GM23248 (cell line): ENCODE measurements around the gene IFT88. TPM values are rescaled to one million over a fixed set of nuclear protein-coding genes. Genes with fewer than 3 reads are reported as not detected.
"Not testable (repeated sequence)": the region's sequence is repeated elsewhere in the genome, so short reads cannot be mapped to it uniquely, and the experiment has no call there.

Experiments used
- DNase-seq: peaks from one replicate; pipeline ENCODE4 v3.0.0-alpha.2; 2015
- H2AFZ ChIP-seq: fragments of 200-600 bp; sonication (generic); 2 replicates; pipeline ENCODE4 v1.6.1; 2016; ENCODE audit warnings: antibody characterized with exemption
- H3F3A ChIP-seq: fragments of 200-600 bp; sonication (generic); 2 replicates; pipeline ENCODE4 v1.6.1; 2016; ENCODE audit warnings: mild to moderate bottlenecking, antibody characterized with exemption, mixed run types; ENCODE audit not compliant: insufficient read depth
- H3K27ac ChIP-seq: fragments of 200-600 bp; sonication (generic); 2 replicates; pipeline ENCODE4 v1.5.1; 2016; ENCODE audit warnings: mild to moderate bottlenecking
- H3K27me3 ChIP-seq: fragments of 200-600 bp; sonication (generic); replicated peaks from 2 replicates; pipeline ENCODE4 v1.6.1; 2016; ENCODE audit warnings: mild to moderate bottlenecking; ENCODE audit not compliant: insufficient read depth
- H3K36me3 ChIP-seq: fragments of 200-600 bp; sonication (generic); 2 replicates; pipeline ENCODE4 v1.6.1; 2016; ENCODE audit warnings: low read depth, mild to moderate bottlenecking
- H3K4me1 ChIP-seq: fragments of 200-600 bp; sonication (generic); 2 replicates; pipeline ENCODE4 v1.6.1; 2016; ENCODE audit warnings: mild to moderate bottlenecking; ENCODE audit not compliant: insufficient read depth
- H3K4me2 ChIP-seq: fragments of 200-600 bp; sonication (generic); one replicate; pipeline ENCODE4 v1.6.1; 2016; ENCODE audit warnings: mild to moderate bottlenecking; ENCODE audit not compliant: unreplicated experiment
- H3K4me3 ChIP-seq: fragments of 200-600 bp; sonication (generic); 2 replicates; pipeline ENCODE4 v1.5.1; 2016; ENCODE audit warnings: mild to moderate bottlenecking
- H3K79me2 ChIP-seq: fragments of 200-600 bp; sonication (generic); 2 replicates; pipeline ENCODE4 v1.6.1; 2016; ENCODE audit warnings: mild to moderate bottlenecking; ENCODE audit not compliant: insufficient read depth
- H3K9ac ChIP-seq: fragments of 200-600 bp; sonication (generic); 2 replicates; pipeline ENCODE4 v1.6.1; 2016; ENCODE audit warnings: mild to moderate bottlenecking
- H3K9me2 ChIP-seq: fragments of 200-600 bp; sonication (generic); 2 replicates; pipeline ENCODE4 v1.6.1; 2016; ENCODE audit warnings: mixed run types, mild to moderate bottlenecking, moderate library complexity; ENCODE audit not compliant: insufficient read depth
- H3K9me3 ChIP-seq: fragments of 200-600 bp; sonication (generic); one replicate; pipeline ENCODE4 v1.6.1; 2017; ENCODE audit warnings: low read depth
- H4K20me1 ChIP-seq: fragments of 200-600 bp; sonication (generic); 2 replicates; pipeline ENCODE4 v1.6.0; 2016; ENCODE audit not compliant: insufficient read depth
- EZH2 ChIP-seq: fragments of 200-600 bp; sonication (generic); IDR thresholded peaks from 2 replicates; pipeline ENCODE4 v1.6.1; 2018; ENCODE audit warnings: antibody characterized with exemption, mild to moderate bottlenecking; ENCODE audit not compliant: insufficient read depth, poor library complexity, severe bottlenecking
- EZH2phosphoT487 ChIP-seq: fragments of 200-600 bp; sonication (generic); IDR thresholded peaks from 2 replicates; pipeline ENCODE4 v1.6.1; 2018; ENCODE audit warnings: antibody characterized with exemption, moderate library complexity, mild to moderate bottlenecking, low read depth; ENCODE audit not compliant: insufficient read depth
- WGBS, 2 experiments: methylation state at CpG; one replicate each; pipeline ENCODE4 v1.1.6; 2015 to 2017; ENCODE audit warnings: low lambda C conversion rate in 2 of 2, low coverage in 1 of 2; ENCODE audit errors: missing lambda C conversion rate in 2 of 2; 5-methylcytosine and 5-hydroxymethylcytosine counted together
- in situ Hi-C: fragments of 300-500 bp; cut with MboI; formaldehyde crosslinking; loops from 2 replicates; pipeline ENCODE4 v1.15.0; 2020
- polyA plus RNA-seq: library from polyadenylated mRNA; unstranded; fragments of >200 nt; fragmentation: Nextera tagmentation; extraction: Ambion mirVana; gene quantifications from 2 replicates; pipeline ENCODE4 v1.2.1, GENCODE V29; 2016
- total RNA-seq: library from RNA; depleted of rRNA; stranded (reverse); fragments of >200 nt; shearing (Covaris generic); gene quantifications from 2 replicates; pipeline ENCODE4 v1.2.3, GENCODE V29; 2014

Gene IFT88
- total and polyA plus RNA-seq, 2 experiments from 2014 or later, result 10.3 to 11.4 TPM

- 79 to 83% methylated on average over 3 of the region's 3 CpGs for WGBS, 2 experiments
- DNase-seq, result no peak
- H3F3A ChIP-seq, result peaks cover 12% of the 10 kb centered on the region
- peaks cover 8% of the 10 kb centered on the region for H3K4me1 ChIP-seq
- H3K4me2 ChIP-seq, result no peak overlapping the region
- no peaks in the 10 kb centered on the region for H3K36me3 ChIP-seq
- TF ChIP-seq EZH2 (no peak), EZH2phosphoT487 (no peak)
- H2AFZ ChIP-seq, result no peak overlapping the region
- no peaks in the 10 kb centered on the region for H3K27me3 ChIP-seq
- no peaks in the 10 kb centered on the region for H3K79me2 ChIP-seq
- H3K9me2 ChIP-seq, result no peaks in the 10 kb centered on the region
- H3K4me3 ChIP-seq, result no peak overlapping the region
- H4K20me1 ChIP-seq, result no peaks in the 10 kb centered on the region
- H3K27ac ChIP-seq, result no peak overlapping the region
- no peaks in the 10 kb centered on the region for H3K9me3 ChIP-seq
- no peak overlapping the region for H3K9ac ChIP-seq
- in situ Hi-C loops, result loop anchor here (25.0 kb wide), 1 partner anchor 493 kb away; the partner anchor contains the start of gene GJB2
Measured at GRCh38 chr13:20679879-20680278, 112.9 kb downstream of the IFT88 start.

GRCh38 chr13:20680416-20681080 lies 113.6 kb downstream of the IFT88 start:
- WGBS, 2 experiments, result 96% methylated on average over 10 of the region's 10 CpGs
- no peaks in the 10 kb centered on the region for H3K27me3 ChIP-seq
- no peaks in the 10 kb centered on the region for H4K20me1 ChIP-seq
- H2AFZ ChIP-seq, result no peak overlapping the region
- no peaks in the 10 kb centered on the region for H3K36me3 ChIP-seq
- peaks cover 12% of the 10 kb centered on the region for H3F3A ChIP-seq
- no peaks in the 10 kb centered on the region for H3K9me3 ChIP-seq
- no peak overlapping the region for H3K9ac ChIP-seq
- TF ChIP-seq EZH2, result no peak
- TF ChIP-seq EZH2phosphoT487, result no peak
- no peak for DNase-seq
- peaks cover 8% of the 10 kb centered on the region for H3K4me1 ChIP-seq
- no peak overlapping the region for H3K27ac ChIP-seq
- no peaks in the 10 kb centered on the region for H3K9me2 ChIP-seq
- H3K4me3 ChIP-seq, result no peak overlapping the region
- H3K79me2 ChIP-seq, result no peaks in the 10 kb centered on the region
- no peak overlapping the region for H3K4me2 ChIP-seq
- in situ Hi-C loops, result loop anchor here (25.0 kb wide), 1 partner anchor 493 kb away; the partner anchor contains the start of gene GJB2

- not testable (repeated sequence) for H3K9ac ChIP-seq, H3K79me2 ChIP-seq, H2AFZ ChIP-seq, H3K9me2 ChIP-seq, H3K27ac ChIP-seq, H3K9me3 ChIP-seq, H3K36me3 ChIP-seq, H4K20me1 ChIP-seq, H3K27me3 ChIP-seq
- Histone ChIP-seq H3K4me1 (peaks cover 11% of the 10 kb centered on the region), H3F3A (peaks cover 12% of the 10 kb centered on the region), H3K4me3 (peak overlapping the region; percentile 35), H3K4me2 (peak overlapping the region; percentile 55)
- DNase-seq, result peak; percentile 77
- in situ Hi-C loops, result loop anchor here (25.0 kb wide), 1 partner anchor 494 kb away; the partner anchor contains the start of gene GJB2
- WGBS, 2 experiments, result 16% methylated on average over 5 of the region's 5 CpGs
- peak; percentile 89 for TF ChIP-seq EZH2phosphoT487
Measured at GRCh38 chr13:20681481-20681880, 114.5 kb downstream of the IFT88 start.

- Histone ChIP-seq H3K9me3 (no peaks in the 10 kb centered on the region), H4K20me1 (no peaks in the 10 kb centered on the region), H3K4me2 (peak overlapping the region; percentile 55), H3K4me1 (peaks cover 11% of the 10 kb centered on the region), H3K9me2 (no peaks in the 10 kb centered on the region), H2AFZ (no peak overlapping the region), H3K27ac (no peak overlapping the region), H3K36me3 (no peaks in the 10 kb centered on the region), H3K4me3 (peak overlapping the region; percentile 35), H3K9ac (no peak overlapping the region), H3K79me2 (no peaks in the 10 kb centered on the region), H3K27me3 (no peaks in the 10 kb centered on the region), H3F3A (peaks cover 12% of the 10 kb centered on the region)
- TF ChIP-seq EZH2phosphoT487, result no peak
- TF ChIP-seq EZH2, result no peak
- DNase-seq, result no peak
- WGBS, 2 experiments, result 93 to 100% methylated on average over 1 of the region's 1 CpG
- in situ Hi-C loops, result loop anchor here (25.0 kb wide), 1 partner anchor 495 kb away; the partner anchor contains the start of gene GJB2
Measured at GRCh38 chr13:20682061-20682460, 115.1 kb downstream of the IFT88 start.
